BLaER1 (cell line): ENCODE measurements around the gene UMAD1.

Experiments
- H3K27ac ChIP-seq: shearing (Covaris generic); formaldehyde crosslinking; 2 replicates; pipeline ENCODE4 v1.8.1; 2022
- H3K27me3 ChIP-seq: shearing (Covaris generic); formaldehyde crosslinking; 2 replicates; pipeline ENCODE4 v1.8.1; 2022
- H3K36me3 ChIP-seq: shearing (Covaris generic); formaldehyde crosslinking; 2 replicates; pipeline ENCODE4 v1.8.1; 2022
- H3K4me1 ChIP-seq: shearing (Covaris generic); formaldehyde crosslinking; 2 replicates; pipeline ENCODE4 v1.8.1; 2022
- H3K4me2 ChIP-seq: shearing (Covaris generic); formaldehyde crosslinking; 2 replicates; pipeline ENCODE4 v1.8.1; 2022
- H3K4me3 ChIP-seq: shearing (Covaris generic); formaldehyde crosslinking; 2 replicates; pipeline ENCODE4 v1.8.1; 2022
- H3K9ac ChIP-seq: shearing (Covaris generic); formaldehyde crosslinking; 2 replicates; pipeline ENCODE4 v1.8.1; 2022
- H3K9me3 ChIP-seq: shearing (Covaris generic); formaldehyde crosslinking; 2 replicates; pipeline ENCODE4 v1.8.1; 2022
- H4K20me1 ChIP-seq: shearing (Covaris generic); formaldehyde crosslinking; 2 replicates; pipeline ENCODE4 v1.8.1; 2022
- Cebpa-rat ChIP-seq: shearing (Covaris generic); IDR thresholded peaks from 2 replicates; pipeline ENCODE4 v1.8.1; 2022

UMAD1 gene

GRCh38 chr7:7889791-7890568 is 249.4 kb downstream of the UMAD1 start:
- no peaks in the 10 kb centered on the region for H3K4me1 ChIP-seq
- no peaks in the 10 kb centered on the region for H3K9me3 ChIP-seq
- H3K4me2 ChIP-seq: no peak overlapping the region
- H3K27me3 ChIP-seq: no peaks in the 10 kb centered on the region
- no peaks in the 10 kb centered on the region for H3K36me3 ChIP-seq
- H3K9ac ChIP-seq: no peak overlapping the region
- no peak for TF ChIP-seq Cebpa-rat
- H3K27ac ChIP-seq: no peak overlapping the region
- no peaks in the 10 kb centered on the region for H4K20me1 ChIP-seq
- no peak overlapping the region for H3K4me3 ChIP-seq

GRCh38 chr7:7895004-7895650 is 254.6 kb downstream of the UMAD1 start:
- no peak overlapping the region for H3K4me2 ChIP-seq
- H3K27ac ChIP-seq: no peak overlapping the region
- no peak overlapping the region for H3K4me3 ChIP-seq
- no peak for TF ChIP-seq Cebpa-rat
- H3K27me3 ChIP-seq: no peaks in the 10 kb centered on the region
- H3K36me3 ChIP-seq: no peaks in the 10 kb centered on the region
- H3K9ac ChIP-seq: no peak overlapping the region
- H3K9me3 ChIP-seq: no peaks in the 10 kb centered on the region
- H3K4me1 ChIP-seq: no peaks in the 10 kb centered on the region
- no peaks in the 10 kb centered on the region for H4K20me1 ChIP-seq

GRCh38 chr7:7895754-7896153 is 255.2 kb downstream of the UMAD1 start:
- Histone ChIP-seq H4K20me1 (no peaks in the 10 kb centered on the region), H3K4me3 (no peak overlapping the region), H3K36me3 (no peaks in the 10 kb centered on the region), H3K27me3 (no peaks in the 10 kb centered on the region), H3K9ac (no peak overlapping the region), H3K4me1 (no peaks in the 10 kb centered on the region), H3K27ac (no peak overlapping the region), H3K9me3 (no peaks in the 10 kb centered on the region), H3K4me2 (no peak overlapping the region)
- TF ChIP-seq Cebpa-rat: no peak

GRCh38 chr7:7897509-7897908 is 257.0 kb downstream of the UMAD1 start:
- Histone ChIP-seq H3K4me3 (no peak overlapping the region), H3K4me2 (no peak overlapping the region), H3K9ac (no peak overlapping the region), H3K9me3 (no peaks in the 10 kb centered on the region), H3K36me3 (no peaks in the 10 kb centered on the region), H3K27me3 (no peaks in the 10 kb centered on the region), H4K20me1 (no peaks in the 10 kb centered on the region), H3K27ac (no peak overlapping the region), H3K4me1 (no peaks in the 10 kb centered on the region)
- TF ChIP-seq Cebpa-rat: no peak

GRCh38 chr7:7897949-7898515 is 257.5 kb downstream of the UMAD1 start:
- no peak for TF ChIP-seq Cebpa-rat
- Histone ChIP-seq H3K9ac (no peak overlapping the region), H3K36me3 (no peaks in the 10 kb centered on the region), H3K4me1 (no peaks in the 10 kb centered on the region), H3K27me3 (no peaks in the 10 kb centered on the region), H3K9me3 (no peaks in the 10 kb centered on the region), H3K27ac (no peak overlapping the region), H3K4me2 (no peak overlapping the region), H3K4me3 (no peak overlapping the region), H4K20me1 (no peaks in the 10 kb centered on the region)

- no peaks in the 10 kb centered on the region for H3K27me3 ChIP-seq
- no peaks in the 10 kb centered on the region for H3K4me1 ChIP-seq
- no peaks in the 10 kb centered on the region for H4K20me1 ChIP-seq
- H3K27ac ChIP-seq: no peak overlapping the region
- H3K4me2 ChIP-seq: no peak overlapping the region
- H3K4me3 ChIP-seq: no peak overlapping the region
- peaks cover 6% of the 10 kb centered on the region; the same call in 1 of the 2 replicates for H3K9me3 ChIP-seq
- no peak overlapping the region for H3K9ac ChIP-seq
- TF ChIP-seq Cebpa-rat: no peak
- no peaks in the 10 kb centered on the region for H3K36me3 ChIP-seq
These were observed 262.3 kb downstream of the UMAD1 start for GRCh38 chr7:7902845-7903244.

- Histone ChIP-seq H3K27ac (no peak overlapping the region), H3K9ac (no peak overlapping the region), H3K9me3 (peaks cover 7% of the 10 kb centered on the region; the same call in 1 of the 2 replicates), H4K20me1 (no peaks in the 10 kb centered on the region), H3K27me3 (no peaks in the 10 kb centered on the region), H3K4me1 (peaks cover 9% of the 10 kb centered on the region; the same call in 1 of the 2 replicates), H3K36me3 (no peaks in the 10 kb centered on the region), H3K4me3 (no peak overlapping the region), H3K4me2 (no peak overlapping the region)
- no peak for TF ChIP-seq Cebpa-rat
These were observed 266.8 kb downstream of the UMAD1 start for GRCh38 chr7:7907306-7907705.

GRCh38 chr7:7908622-7909145 is 268.1 kb downstream of the UMAD1 start:
- Histone ChIP-seq H3K4me2 (no peak overlapping the region), H3K9me3 (peaks cover 7% of the 10 kb centered on the region; the same call in 1 of the 2 replicates), H4K20me1 (no peaks in the 10 kb centered on the region), H3K36me3 (no peaks in the 10 kb centered on the region), H3K27me3 (no peaks in the 10 kb centered on the region), H3K4me3 (no peak overlapping the region), H3K27ac (no peak overlapping the region), H3K9ac (no peak overlapping the region), H3K4me1 (peaks cover 9% of the 10 kb centered on the region; the same call in 1 of the 2 replicates)
- TF ChIP-seq Cebpa-rat: no peak

GRCh38 chr7:7909376-7909775 is 268.8 kb downstream of the UMAD1 start:
- no peak overlapping the region for H3K4me3 ChIP-seq
- TF ChIP-seq Cebpa-rat: no peak
- no peaks in the 10 kb centered on the region for H3K27me3 ChIP-seq
- no peaks in the 10 kb centered on the region for H3K36me3 ChIP-seq
- no peak overlapping the region for H3K4me2 ChIP-seq
- H3K27ac ChIP-seq: no peak overlapping the region
- no peaks in the 10 kb centered on the region for H4K20me1 ChIP-seq
- H3K4me1 ChIP-seq: peaks cover 9% of the 10 kb centered on the region; the same call in 1 of the 2 replicates
- no peak overlapping the region for H3K9ac ChIP-seq
- peaks cover 7% of the 10 kb centered on the region; the same call in 1 of the 2 replicates for H3K9me3 ChIP-seq
